Measurements from ENCODE around the gene INSYN2B. TPM values are rescaled to one million over a fixed set of nuclear protein-coding genes. Genes with fewer than 3 reads are reported as not detected.

The INSYN2B gene
- total and polyA plus RNA-seq, 3 donors from 2014 or later, result 0.37 to 2.3 (median 1.0) TPM

GRCh38 chr5:169893571-169893970 lies 86.7 kb downstream of the INSYN2B start:
- no peak for DNase-seq
- no peaks in the 10 kb centered on the region for H3K9me3 ChIP-seq
- H3K27me3 ChIP-seq, result no peaks in the 10 kb centered on the region
- H3K27ac ChIP-seq, result no peak overlapping the region
- TF ChIP-seq POLR2A (IDR thresholded peaks at IDR 0.05), result no peak
- no peak for TF ChIP-seq CTCF (IDR thresholded peaks at IDR 0.05)
- no peaks in the 10 kb centered on the region for H3K36me3 ChIP-seq (ENCODE audit: low read depth, missing control alignments)
- 80 to 85% methylated on average over 2 of the region's 2 CpGs for WGBS, 2 donors
- no peaks in the 10 kb centered on the region for H3K4me1 ChIP-seq
- intact Hi-C loops (cut with DNase I; ENCODE audit: low total_unique reads), result no loop called here
- no peak overlapping the region for H3K4me3 ChIP-seq

GRCh38 chr5:169893010-169893409 lies 87.3 kb downstream of the INSYN2B start:
- Histone ChIP-seq H3K36me3 (ENCODE audit: low read depth, missing control alignments) (no peaks in the 10 kb centered on the region), H3K9me3 (no peaks in the 10 kb centered on the region), H3K4me1 (no peaks in the 10 kb centered on the region), H3K4me3 (no peak overlapping the region), H3K27ac (no peak overlapping the region), H3K27me3 (no peaks in the 10 kb centered on the region)
- TF ChIP-seq CTCF (IDR thresholded peaks at IDR 0.05) (no peak), POLR2A (IDR thresholded peaks at IDR 0.05) (no peak)
- DNase-seq, result no peak
- intact Hi-C loops (cut with DNase I; ENCODE audit: low total_unique reads), result no loop called here

- WGBS, 2 donors, result 85 to 91% methylated on average over 4 of the region's 4 CpGs
- intact Hi-C loops (cut with DNase I; ENCODE audit: low total_unique reads), result no loop called here
- H3K9me3 ChIP-seq, result no peaks in the 10 kb centered on the region
These were observed 90.7 kb downstream of the INSYN2B start for GRCh38 chr5:169889572-169889971.

GRCh38 chr5:169886677-169887076 lies 93.6 kb downstream of the INSYN2B start:
- Histone ChIP-seq H3K4me3 (no peak overlapping the region), H3K4me1 (no peaks in the 10 kb centered on the region), H3K27ac (no peak overlapping the region), H3K36me3 (ENCODE audit: low read depth, missing control alignments) (no peaks in the 10 kb centered on the region), H3K9me3 (no peaks in the 10 kb centered on the region), H3K27me3 (no peaks in the 10 kb centered on the region)
- no peak for DNase-seq
- no peak for TF ChIP-seq CTCF (IDR thresholded peaks at IDR 0.05)
- TF ChIP-seq POLR2A (IDR thresholded peaks at IDR 0.05), result no peak
- intact Hi-C loops (cut with DNase I; ENCODE audit: low total_unique reads), result no loop called here
- WGBS, 2 donors, result 91 to 96% methylated on average over 4 of the region's 4 CpGs

More at GRCh38 chr5:169889572-169889971, 90.7 kb downstream of the INSYN2B start:
- Histone ChIP-seq H3K27ac (no peak overlapping the region), H3K4me1 (no peaks in the 10 kb centered on the region), H3K4me3 (no peak overlapping the region), H3K27me3 (no peaks in the 10 kb centered on the region), H3K36me3 (ENCODE audit: low read depth, missing control alignments) (no peaks in the 10 kb centered on the region)
- DNase-seq, result no peak
- TF ChIP-seq CTCF (IDR thresholded peaks at IDR 0.05) (no peak), POLR2A (IDR thresholded peaks at IDR 0.05) (no peak)

GRCh38 chr5:169886033-169886432 lies 94.3 kb downstream of the INSYN2B start:
- intact Hi-C loops (cut with DNase I; ENCODE audit: low total_unique reads), result no loop called here
- Histone ChIP-seq H3K27me3 (no peaks in the 10 kb centered on the region), H3K4me1 (no peaks in the 10 kb centered on the region), H3K4me3 (no peak overlapping the region), H3K27ac (no peak overlapping the region), H3K36me3 (ENCODE audit: low read depth, missing control alignments) (no peaks in the 10 kb centered on the region), H3K9me3 (no peaks in the 10 kb centered on the region)
- 87 to 89% methylated on average over 2 of the region's 2 CpGs for WGBS, 2 donors
- TF ChIP-seq CTCF (IDR thresholded peaks at IDR 0.05) (no peak), POLR2A (IDR thresholded peaks at IDR 0.05) (no peak)
- DNase-seq, result no peak
